Thyroid gland (tissue), 4 donors: ENCODE results near the gene NCBP3.

Experiments used
- POLR2A ChIP-seq, 2 donors: fragments of 450-650 bp; IDR thresholded peaks; one replicate each; pipeline ENCODE4 v1.6.1; 2017; ENCODE audit warnings: antibody characterized with exemption in 2 of 2, mild to moderate bottlenecking in 2 of 2, moderate library complexity in 1 of 2
- TF ChIP-seq, protein P1 (sequence below), 6 experiments: fragments of 200-600 bp in 3 of 6; fragments of 450-650 bp in 3 of 6; sonication (generic) in 3 of 6; IDR thresholded peaks; one replicate each; pipeline ENCODE4 v1.5.1; 2016 to 2019; ENCODE audit warnings: antibody characterized with exemption in 6 of 6, mild to moderate bottlenecking in 2 of 6, inconsistent platforms in 1 of 6, moderate library complexity in 1 of 6

DNA sequence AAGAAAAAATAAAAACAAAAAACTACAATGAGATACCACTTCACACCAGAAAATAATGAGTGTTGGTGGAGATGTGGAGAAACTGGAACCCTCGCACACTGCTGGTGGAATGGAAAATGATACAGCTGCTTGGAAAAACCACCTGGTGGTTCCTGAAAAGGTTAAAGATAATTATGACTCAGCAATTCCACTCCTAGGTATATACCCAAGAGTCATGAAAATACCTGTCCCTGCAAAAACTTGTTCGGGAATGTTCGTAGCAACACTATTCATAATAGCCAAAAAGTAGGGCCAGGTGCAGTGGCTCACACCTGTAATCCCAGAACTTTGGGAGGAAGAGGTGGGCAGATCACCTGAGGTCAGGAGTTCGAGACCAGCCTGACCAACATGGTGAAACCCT, 36.9 kb downstream of the NCBP3 start:
- TF ChIP-seq POLR2A (IDR thresholded peaks at IDR 0.05): no peak
- TF ChIP-seq, protein P1, sequence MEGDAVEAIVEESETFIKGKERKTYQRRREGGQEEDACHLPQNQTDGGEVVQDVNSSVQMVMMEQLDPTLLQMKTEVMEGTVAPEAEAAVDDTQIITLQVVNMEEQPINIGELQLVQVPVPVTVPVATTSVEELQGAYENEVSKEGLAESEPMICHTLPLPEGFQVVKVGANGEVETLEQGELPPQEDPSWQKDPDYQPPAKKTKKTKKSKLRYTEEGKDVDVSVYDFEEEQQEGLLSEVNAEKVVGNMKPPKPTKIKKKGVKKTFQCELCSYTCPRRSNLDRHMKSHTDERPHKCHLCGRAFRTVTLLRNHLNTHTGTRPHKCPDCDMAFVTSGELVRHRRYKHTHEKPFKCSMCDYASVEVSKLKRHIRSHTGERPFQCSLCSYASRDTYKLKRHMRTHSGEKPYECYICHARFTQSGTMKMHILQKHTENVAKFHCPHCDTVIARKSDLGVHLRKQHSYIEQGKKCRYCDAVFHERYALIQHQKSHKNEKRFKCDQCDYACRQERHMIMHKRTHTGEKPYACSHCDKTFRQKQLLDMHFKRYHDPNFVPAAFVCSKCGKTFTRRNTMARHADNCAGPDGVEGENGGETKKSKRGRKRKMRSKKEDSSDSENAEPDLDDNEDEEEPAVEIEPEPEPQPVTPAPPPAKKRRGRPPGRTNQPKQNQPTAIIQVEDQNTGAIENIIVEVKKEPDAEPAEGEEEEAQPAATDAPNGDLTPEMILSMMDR (IDR thresholded peaks at IDR 0.05): no peak
